Measurements from ENCODE around the gene TENT5C. TPM values are rescaled to one million over a fixed set of nuclear protein-coding genes. Genes with fewer than 3 reads are reported as not detected.

The TENT5C gene
- total and polyA plus RNA-seq, 10 of the 15 experiments (the other 5 are each of a cell fraction or from before 2014, with no cell fraction given), result 0.19 to 2.4 (median 0.78) TPM

- no peaks in the 10 kb centered on the region for H3K36me3 ChIP-seq (ENCODE audit: control insufficient read depth in 2 of 2, insufficient read depth in 2 of 2, low read length in 1 of 2)
- no peak overlapping the region for H3K4me3 ChIP-seq
- no peaks in the 10 kb centered on the region for H3K9me3 ChIP-seq (replicated peaks; ENCODE audit: control insufficient read depth, insufficient read depth, low read length)
- ChIA-PET RAD21 (ENCODE audit: unreplicated experiment) (no interaction called here), CTCF (interaction anchor here (1.0 to 1.1 kb wide), 2 partner anchors 27 to 153 kb away, joined by 3 read pairs; no protein-coding TSS in a partner anchor), SMC1A (ENCODE audit: uncharacterized antibody, unreplicated experiment) (no interaction called here), POLR2A (no interaction called here)
- no TSS peak for BruUV-seq (replicated peaks)
- H3K9ac ChIP-seq (ENCODE audit: control insufficient read depth, insufficient read depth, low read length), result no peak overlapping the region
- H3K79me2 ChIP-seq (ENCODE audit: control insufficient read depth, insufficient read depth, low read length), result no peaks in the 10 kb centered on the region
- H3K27ac ChIP-seq (ENCODE audit: control insufficient read depth, insufficient read depth), result no peak overlapping the region
- H2AFZ ChIP-seq (ENCODE audit: control insufficient read depth, low read depth, low read length), result no peak overlapping the region
- intact Hi-C loops (cut with micrococcal nuclease; ENCODE audit: unreplicated experiment) (no loop called here), in situ Hi-C loops (cut with MboI) (no loop called here)
- no peaks in the 10 kb centered on the region for H4K20me1 ChIP-seq (ENCODE audit: control insufficient read depth, insufficient read depth)
- 22% methylated on average over 4 of the region's 4 CpGs for WGBS (ENCODE audit: insufficient coverage, insufficient replicate concordance, low lambda C conversion rate, missing lambda C conversion rate)
- peaks cover 7 to 12% of the 10 kb centered on the region in 2 experiments; a peak in 2 of 4 replicates for H3K27me3 ChIP-seq (replicated peaks in 1 of 2; ENCODE audit: control insufficient read depth in 2 of 2, insufficient read depth in 2 of 2, low read length in 1 of 2)
- TF ChIP-seq BRCA1 (IDR thresholded peaks at IDR 0.05; ENCODE audit: low read depth, low read length) (no peak), JUND (IDR thresholded peaks at IDR 0.05; ENCODE audit: low read depth, low read length) (no peak), EZH2 (IDR thresholded peaks at IDR 0.05; ENCODE audit: borderline replicate concordance, control insufficient read depth, low read depth, low read length) (no peak), ZNF217 (IDR thresholded peaks at IDR 0.05) (no peak), NFIC (IDR thresholded peaks at IDR 0.05; ENCODE audit: low read depth, low read length) (no peak), CBFB (IDR thresholded peaks at IDR 0.05; ENCODE audit: low read depth) (no peak), RAD51 (IDR thresholded peaks at IDR 0.05) (no peak), SPI1 (IDR thresholded peaks at IDR 0.05; ENCODE audit: borderline replicate concordance, insufficient read depth, low read depth, low read length) (no peak), BACH1 (IDR thresholded peaks at IDR 0.05; ENCODE audit: borderline replicate concordance) (no peak), NR2C1 (IDR thresholded peaks at IDR 0.05) (no peak), FOXM1 (IDR thresholded peaks at IDR 0.05; ENCODE audit: low read depth, low read length) (no peak), USF1 (IDR thresholded peaks at IDR 0.05; ENCODE audit: borderline replicate concordance, extremely low read length, insufficient read depth, low read depth, low read length) (no peak), E2F4 (IDR thresholded peaks at IDR 0.05; ENCODE audit: low read depth, low read length) (no peak), NRF1 (conservative IDR thresholded peaks at IDR 0.05; ENCODE audit: low read depth, low read length) (no peak), SMAD5 (IDR thresholded peaks at IDR 0.05; ENCODE audit: low read depth) (no peak), CHD1 (IDR thresholded peaks at IDR 0.05; ENCODE audit: low read depth, low read length) (no peak), ATF3 (IDR thresholded peaks at IDR 0.05; ENCODE audit: borderline replicate concordance, extremely low read depth, low read depth, low read length) (no peak), ASH2L (IDR thresholded peaks at IDR 0.05; ENCODE audit: borderline replicate concordance, low read depth) (no peak), CREB1 (IDR thresholded peaks at IDR 0.05; ENCODE audit: low read depth) (no peak)
- ATAC-seq, result no peak
- no peak for DNase-seq (ENCODE audit: low read depth, low spot score)
- FAIRE-seq, result no peak
- H3K4me1 ChIP-seq (ENCODE audit: control insufficient read depth, insufficient read depth, low read length), result peaks cover under 1% of the 10 kb centered on the region; the same call in 1 of the 2 replicates
- H3K4me2 ChIP-seq (ENCODE audit: control insufficient read depth, insufficient read depth), result no peak overlapping the region
Measured at GRCh38 chr1:117600966-117601365, 4.9 kb upstream of the TENT5C start.

Measured in GM12878 (cell line).